A673 (cell line): Measurements from ENCODE around the gene PCSK6. TPM values are rescaled to one million over a fixed set of nuclear protein-coding genes. Genes with fewer than 3 reads are reported as not detected.

ENCODE experiments used
- BruUV-seq: library from RNA; stranded (reverse); fragments of 400-500 nt; replicated peaks from 2 replicates; lab custom pipeline; 2021; lab: Mats Ljungman, UMichigan
- CTCF ChIA-PET: fragments of 300-600 bp; sonication (Branson Sonifier 250); formaldehyde crosslinking; loops from one replicate; lab custom pipeline; 2022; ENCODE audit warnings: antibody characterized with exemption; lab: Charles Lee
- POLR2A ChIA-PET: fragments of 300-600 bp; sonication (Branson Sonifier 250); formaldehyde crosslinking; loops from one replicate; lab custom pipeline; 2022; ENCODE audit warnings: antibody characterized with exemption; ENCODE audit not compliant: low non-redundant PET; lab: Charles Lee
- DNase-seq: peaks from one replicate; pipeline ENCODE4 v3.0.0-alpha.2; 2015; ENCODE audit warnings: low spot score
- H3K27ac ChIP-seq: fragments of 200-600 bp; sonication (generic); 2 replicates; pipeline ENCODE4 v1.5.1; 2016; ENCODE audit warnings: mixed run types, low read depth, mild to moderate bottlenecking, mixed read lengths, antibody characterized with exemption, low read length; ENCODE audit not compliant: poor library complexity, severe bottlenecking
- H3K27me3 ChIP-seq: fragments of 200-600 bp; sonication (generic); replicated peaks from 2 replicates; pipeline ENCODE4 v1.6.1; 2017; ENCODE audit warnings: mixed run types, low read depth, mild to moderate bottlenecking, mixed read lengths, antibody characterized with exemption, low read length; ENCODE audit not compliant: insufficient read depth, poor library complexity
- H3K36me3 ChIP-seq: fragments of 200-600 bp; sonication (generic); 2 replicates; pipeline ENCODE4 v1.6.1; 2016; ENCODE audit warnings: mixed run types, mild to moderate bottlenecking, mixed read lengths, antibody characterized with exemption, low read length; ENCODE audit not compliant: insufficient read depth, poor library complexity, severe bottlenecking
- H3K4me1 ChIP-seq: fragments of 200-600 bp; sonication (generic); 2 replicates; pipeline ENCODE4 v1.6.1; 2017; ENCODE audit warnings: mixed run types, mild to moderate bottlenecking, mixed read lengths, antibody characterized with exemption, low read length; ENCODE audit not compliant: insufficient read depth, poor library complexity, severe bottlenecking
- H3K4me3 ChIP-seq: fragments of 200-600 bp; sonication (generic); 2 replicates; pipeline ENCODE4 v1.5.1; 2016; ENCODE audit warnings: low read depth, mixed run types, mild to moderate bottlenecking, mixed read lengths, low read length; ENCODE audit not compliant: poor library complexity, severe bottlenecking
- H3K9me3 ChIP-seq: fragments of 200-600 bp; sonication (generic); 2 replicates; pipeline ENCODE4 v1.6.1; 2016; ENCODE audit warnings: mixed run types, low read depth, mild to moderate bottlenecking, mixed read lengths, antibody characterized with exemption, low read length; ENCODE audit not compliant: poor library complexity, severe bottlenecking
- CTCF ChIP-seq: fragments of 300-800, 200-600 bp; sonication (generic); conservative IDR thresholded peaks from 2 replicates; pipeline ENCODE4 v1.5.1; 2017; ENCODE audit warnings: low read depth, mild to moderate bottlenecking, antibody characterized with exemption, low read length, moderate library complexity, mixed read lengths
- EZH2 ChIP-seq: fragments of 200-600 bp; sonication (generic); IDR thresholded peaks from 2 replicates; pipeline ENCODE4 v1.6.1; 2017; ENCODE audit warnings: borderline replicate concordance, low read depth, mild to moderate bottlenecking, mixed read lengths, antibody characterized with exemption, low read length; ENCODE audit not compliant: poor library complexity, severe bottlenecking
- intact Hi-C: fragments of 100-400 bp; cut with micrococcal nuclease; formaldehyde crosslinking; loops from one replicate; pipeline ENCODE4 v1.10.0; 2022; ENCODE audit not compliant: unreplicated experiment
- total RNA-seq: library from RNA; stranded (reverse); gene quantifications from 2 replicates; pipeline ENCODE4 v1.2.3, GENCODE V29; 2021

The PCSK6 gene
- total RNA-seq, 1 experiment from 2014 or later = 2.6 TPM

- CTCF ChIA-PET = no interaction called here
Observed at GRCh38 chr15:101438482-101439284, 50.8 kb downstream of the PCSK6 start.

GRCh38 chr15:101437618-101438481 lies 51.7 kb downstream of the PCSK6 start:
- TF ChIP-seq CTCF (no peak), EZH2 (no peak)
- Histone ChIP-seq H3K36me3 (no peaks in the 10 kb centered on the region), H3K27ac (no peak overlapping the region), H3K4me1 (no peaks in the 10 kb centered on the region), H3K4me3 (no peak overlapping the region), H3K27me3 (peaks cover 3% of the 10 kb centered on the region), H3K9me3 (no peaks in the 10 kb centered on the region)
- CTCF ChIA-PET = no interaction called here
- intact Hi-C loops = no loop called here
- no peak for DNase-seq
- POLR2A ChIA-PET = no interaction called here
- no TSS peak for BruUV-seq

More at GRCh38 chr15:101438482-101439284, 50.8 kb downstream of the PCSK6 start:
- Histone ChIP-seq H3K9me3 (no peaks in the 10 kb centered on the region), H3K4me1 (no peaks in the 10 kb centered on the region), H3K27ac (no peak overlapping the region), H3K4me3 (no peak overlapping the region), H3K36me3 (no peaks in the 10 kb centered on the region), H3K27me3 (peaks cover 3% of the 10 kb centered on the region)
- no peak for DNase-seq
- POLR2A ChIA-PET = no interaction called here
- TF ChIP-seq CTCF (no peak), EZH2 (no peak)
- no TSS peak for BruUV-seq
- intact Hi-C loops = no loop called here

GRCh38 chr15:101437209-101437608 lies 52.3 kb downstream of the PCSK6 start:
- Histone ChIP-seq H3K4me3 (no peak overlapping the region), H3K27me3 (peaks cover 3% of the 10 kb centered on the region), H3K4me1 (no peaks in the 10 kb centered on the region), H3K36me3 (no peaks in the 10 kb centered on the region), H3K27ac (no peak overlapping the region), H3K9me3 (no peaks in the 10 kb centered on the region)
- intact Hi-C loops = no loop called here
- TF ChIP-seq EZH2 (no peak), CTCF (no peak)
- no peak for DNase-seq
- POLR2A ChIA-PET = no interaction called here
- CTCF ChIA-PET = no interaction called here
- no TSS peak for BruUV-seq
